B cell (primary cell): ENCODE data around the gene HNF1B. TPM values are rescaled to one million over a fixed set of nuclear protein-coding genes. Genes with fewer than 3 reads are reported as not detected.

ENCODE experiments used
- ATAC-seq: fragments of 200-7000 bp; cut with Tn5 transposase; one replicate; pipeline ENCODE4 v1.10.0; 2021; ENCODE audit warnings: low read depth, mild to moderate bottlenecking, moderate number of reproducible peaks, moderate library complexity
- CTCF ChIA-PET: fragments of 350-600 bp; sonication (Branson Sonifier 250); formaldehyde crosslinking; loops from one replicate; lab custom pipeline; 2021; ENCODE audit warnings: antibody characterized with exemption, inconsistent platforms; lab: Charles Lee
- POLR2A ChIA-PET: fragments of 350-600 bp; sonication (Branson Sonifier 250); formaldehyde crosslinking; loops from one replicate; lab custom pipeline; 2021; ENCODE audit warnings: antibody characterized with exemption; lab: Charles Lee
- DNase-seq: peaks from one replicate; pipeline ENCODE4 v3.0.0; 2013
- H2AFZ ChIP-seq: 2 replicates; pipeline ENCODE4 v1.6.1; 2012; ENCODE audit warnings: mild to moderate bottlenecking, low read depth, low read length; ENCODE audit not compliant: insufficient read depth, poor library complexity, severe bottlenecking
- H3K27ac ChIP-seq, 2 donors: 1 replicate in 1 of 2; 2 replicates in 1 of 2; pipeline ENCODE4 v1.5.1; 2012 to 2013; ENCODE audit warnings: low read length in 2 of 2, mild to moderate bottlenecking in 2 of 2, moderate library complexity in 1 of 2
- H3K27me3 ChIP-seq, 4 experiments: fragments of 200-600 bp in 1 of 4; sonication (generic) in 1 of 4; replicated peaks in 1 of 4; 1 replicate in 2 of 4; 2 replicates in 2 of 4; pipeline versions ENCODE4 v1.6.1 to v1.7.0; 2013 to 2016; ENCODE audit warnings: low read length in 3 of 4, mild to moderate bottlenecking in 2 of 4, mixed read lengths in 1 of 4, moderate library complexity in 1 of 4; ENCODE audit not compliant: insufficient read depth in 4 of 4, control insufficient read depth in 3 of 4; ENCODE audit errors: control extremely low read depth in 1 of 4
- H3K36me3 ChIP-seq, 2 experiments: replicated peaks in 1 of 2; 1 replicate in 1 of 2; 2 replicates in 1 of 2; pipeline versions ENCODE4 v1.6.1 to v1.7.1; 2013; ENCODE audit warnings: low read length in 1 of 2; ENCODE audit not compliant: insufficient read depth in 2 of 2, control insufficient read depth in 1 of 2; ENCODE audit errors: control extremely low read depth in 1 of 2, extremely low read depth in 1 of 2
- H3K4me1 ChIP-seq, 2 donors: fragments of 200-600 bp in 1 of 2; sonication (generic) in 1 of 2; 1 replicate in 1 of 2; 2 replicates in 1 of 2; pipeline versions ENCODE4 v1.5.1 to v1.6.1; 2013 to 2017; ENCODE audit warnings: low read length in 2 of 2; ENCODE audit not compliant: control insufficient read depth in 2 of 2, insufficient read depth in 2 of 2
- H3K4me2 ChIP-seq: replicated peaks from 2 replicates; pipeline ENCODE3; 2012; ENCODE audit warnings: mild to moderate bottlenecking, low read depth, low read length; ENCODE audit not compliant: poor library complexity, severe bottlenecking
- H3K4me3 ChIP-seq, 5 experiments: fragments of 200-600 bp in 1 of 5; sonication (generic) in 1 of 5; 1 replicate in 3 of 5; 2 replicates in 2 of 5; pipeline versions ENCODE4 v1.5.1 to v1.7.0; 2011 to 2016; ENCODE audit warnings: low read length in 4 of 5, mild to moderate bottlenecking in 4 of 5, low read depth in 2 of 5, control low read depth in 1 of 5, moderate library complexity in 1 of 5; ENCODE audit not compliant: insufficient read depth in 1 of 5; ENCODE audit errors: control extremely low read depth in 1 of 5, extremely low read depth in 1 of 5
- H3K79me2 ChIP-seq: fragments of 200-600 bp; sonication (generic); one replicate; pipeline ENCODE4 v1.6.0; 2016; ENCODE audit warnings: low read length; ENCODE audit not compliant: control insufficient read depth, insufficient read depth
- H3K9ac ChIP-seq: fragments of 200-600 bp; sonication (generic); 2 replicates; pipeline ENCODE4 v1.6.1; 2017; ENCODE audit warnings: mild to moderate bottlenecking, low read length, moderate library complexity
- H3K9me3 ChIP-seq, 3 donors: one replicate each; pipeline versions ENCODE4 v1.6.1 to v1.7.1; 2013; ENCODE audit warnings: low read length in 2 of 3; ENCODE audit not compliant: control insufficient read depth in 2 of 3, insufficient read depth in 1 of 3; ENCODE audit errors: control extremely low read depth in 1 of 3
- H4K20me1 ChIP-seq: 2 replicates; pipeline ENCODE4 v1.6.0; 2012; ENCODE audit warnings: mild to moderate bottlenecking, low read length; ENCODE audit not compliant: insufficient read depth, control insufficient read depth, poor library complexity, severe bottlenecking
- H3K27ac Mint-ChIP-seq: one replicate; pipeline ENCODE4 v1.8.0; 2021; ENCODE audit warnings: mixed read lengths
- H3K27me3 Mint-ChIP-seq: one replicate; pipeline ENCODE4 v1.8.0; 2021; ENCODE audit warnings: mixed read lengths
- H3K4me1 Mint-ChIP-seq: one replicate; pipeline ENCODE4 v1.8.0; 2021; ENCODE audit warnings: mixed read lengths
- H3K4me3 Mint-ChIP-seq: one replicate; pipeline ENCODE4 v1.8.0; 2021; ENCODE audit warnings: mixed read lengths
- H3K9me3 Mint-ChIP-seq: one replicate; pipeline ENCODE4 v1.8.0; 2022; ENCODE audit warnings: mixed read lengths; ENCODE audit not compliant: insufficient read depth
- CTCF ChIP-seq: fragments of 200-600 bp; IDR thresholded peaks from one replicate; pipeline ENCODE4 v1.8.0; 2022; ENCODE audit warnings: antibody characterized with exemption, mild to moderate bottlenecking
- EZH2 ChIP-seq: IDR thresholded peaks from 2 replicates; pipeline ENCODE4 v1.6.1; 2012; ENCODE audit warnings: borderline replicate concordance, low read depth, mild to moderate bottlenecking, moderate library complexity, low read length; ENCODE audit not compliant: insufficient read depth, poor library complexity, severe bottlenecking
- whole genome bisulfite sequencing: methylation state at CpG from one replicate; pipeline ENCODE4 v1.1.5; 2013; ENCODE audit warnings: missing lambda C conversion rate; ENCODE audit not compliant: insufficient coverage; 5-methylcytosine and 5-hydroxymethylcytosine counted together
- intact Hi-C: fragments of 100-400 bp; cut with micrococcal nuclease; formaldehyde crosslinking; loops from one replicate; pipeline ENCODE4 v1.10.0; 2022
- polyA plus RNA-seq: library from polyadenylated mRNA; depleted of rRNA; stranded (reverse); fragments of >200 nt; gene quantifications from 2 replicates; pipeline ENCODE4 v1.2.3, GENCODE V29; 2012
- total RNA-seq, 2 donors: library from RNA; stranded (reverse); fragments of 120-200 nt in 1 of 2; gene quantifications; 1 replicate in 1 of 2; 2 replicates in 1 of 2; pipeline versions ENCODE4 v1.2.3 to v1.2.4, GENCODE V29; 2013 to 2022

HNF1B gene
- total and polyA plus RNA-seq, 2 donors (not counting 1 experiment from before 2014, with no cell fraction given): 1.5 TPM; not detected in 1

- Mint-ChIP-seq H3K27ac (no peak overlapping the region), H3K4me1 (peaks cover 5% of the 10 kb centered on the region), H3K27me3 (peaks cover 33% of the 10 kb centered on the region), H3K9me3 (no peaks in the 10 kb centered on the region), H3K4me3 (no peak overlapping the region)
- 100% methylated on average over 1 of the region's 2 CpGs for WGBS
- TF ChIP-seq EZH2: no peak
- TF ChIP-seq CTCF: no peak
- Histone ChIP-seq H3K9ac (no peak overlapping the region), H3K36me3 (no peaks in the 10 kb centered on the region), H3K27me3 (peaks cover 0 to 9% (median 4%) of the 10 kb centered on the region in 4 experiments), H3K27ac (no peak overlapping the region), H3K9me3 (no peaks in the 10 kb centered on the region), H3K4me2 (no peak overlapping the region), H3K79me2 (no peaks in the 10 kb centered on the region), H3K4me1 (no peaks in the 10 kb centered on the region), H4K20me1 (no peaks in the 10 kb centered on the region), H2AFZ (no peak overlapping the region), H3K4me3 (no peak overlapping the region)
- intact Hi-C loops: no loop called here
- no peak for ATAC-seq
- POLR2A ChIA-PET: no interaction called here
- no peak for DNase-seq
- CTCF ChIA-PET: interaction anchor here (1.0 to 4.2 kb wide), 11 partner anchors 9 to 265 kb away, joined by 3 to 86 read pairs (median 8); partner anchors contain the start of genes DDX52 and SYNRG
These were observed 47.9 kb upstream of the HNF1B start for GRCh38 chr17:37792787-37793186.
